ENCODE data around the gene UHRF2. TPM values are rescaled to one million over a fixed set of nuclear protein-coding genes. Genes with fewer than 3 reads are reported as not detected.

UHRF2 gene
- total and polyA plus RNA-seq, 2 donors (not counting 3 experiments of a cell fraction or from before 2014, with no cell fraction given) = 63.5 to 101 TPM

- intact Hi-C loops (cut with micrococcal nuclease) (loop anchor here (5.0 kb wide), 1 partner anchor 407 kb away; no protein-coding TSS in a partner anchor), dilution Hi-C loops (cut with MboI; ENCODE audit: extremely low pct_ligation_motif_present, low sequenced_read_pairs) (no loop called here)
- peak overlapping the region; percentile 94 for H3K4me2 ChIP-seq (ENCODE audit: insufficient read depth, low read length)
- no peaks in the 10 kb centered on the region for H3K79me2 ChIP-seq (ENCODE audit: control insufficient read depth, insufficient read depth, low read length)
- H3K4me1 ChIP-seq (ENCODE audit: control insufficient read depth, extremely low read depth, insufficient read depth, low read length) = peaks cover 60% of the 10 kb centered on the region
- CTCF ChIA-PET = interaction anchor here (0.7 to 2.8 kb wide), 5 partner anchors 11 to 72 kb away, joined by 3 to 46 read pairs (median 4); no protein-coding TSS in a partner anchor
- H3K27me3 ChIP-seq (ENCODE audit: control insufficient read depth in 2 of 2, insufficient read depth in 2 of 2, low read length in 2 of 2) = no peaks in the 10 kb centered on the region
- DNase-seq (ENCODE audit: low read depth, low spot score) = no peak
- no peaks in the 10 kb centered on the region for H4K20me1 ChIP-seq (replicated peaks; ENCODE audit: control insufficient read depth, extremely low read depth, insufficient read depth, low read length)
- H3K36me3 ChIP-seq (ENCODE audit: control insufficient read depth in 2 of 2, extremely low read depth in 1 of 2, insufficient read depth in 2 of 2, low read length in 2 of 2) = no peaks in the 10 kb centered on the region
- POLR2A ChIA-PET = interaction anchor here (0.6 kb wide), 1 partner anchor 300 kb away, joined by 5 read pairs; no protein-coding TSS in a partner anchor
- H2AFZ ChIP-seq (ENCODE audit: low read depth, low read length) = peak overlapping the region; percentile 49
- H3K9me1 ChIP-seq (replicated peaks; ENCODE audit: control insufficient read depth, extremely low read depth, insufficient read depth, low read length) = no peaks in the 10 kb centered on the region
- H3K27ac ChIP-seq (ENCODE audit: insufficient read depth, low read depth, low read length) = peak overlapping the region; percentile 99
- BruUV-seq (replicated peaks) = no TSS peak
- no peak overlapping the region for H3K4me3 ChIP-seq (replicated peaks in 1 of 3; ENCODE audit: insufficient read depth in 1 of 3, low read depth in 1 of 3, low read length in 3 of 3)
- no peaks in the 10 kb centered on the region for H3K9me3 ChIP-seq (replicated peaks; ENCODE audit: control insufficient read depth, insufficient read depth, low read length)
- H3K9ac ChIP-seq (replicated peaks; ENCODE audit: extremely low read depth, insufficient read depth, low read length) = peak overlapping the region; percentile 92
- FAIRE-seq = peak; percentile 4
- TF ChIP-seq CTCF (IDR thresholded peaks at IDR 0.05; ENCODE audit: extremely low read depth in 1 of 2, insufficient read depth in 1 of 2, low read depth in 1 of 2, low read length in 2 of 2) = no peak
- TF ChIP-seq GATA2 (IDR thresholded peaks at IDR 0.05; ENCODE audit: insufficient read depth, insufficient read length, low read depth, low read length) = no peak
- TF ChIP-seq, protein P1, sequence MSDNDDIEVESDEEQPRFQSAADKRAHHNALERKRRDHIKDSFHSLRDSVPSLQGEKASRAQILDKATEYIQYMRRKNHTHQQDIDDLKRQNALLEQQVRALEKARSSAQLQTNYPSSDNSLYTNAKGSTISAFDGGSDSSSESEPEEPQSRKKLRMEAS (IDR thresholded peaks at IDR 0.05; ENCODE audit: insufficient read depth, insufficient read length) = no peak
- TF ChIP-seq POLR2AphosphoS5 (IDR thresholded peaks at IDR 0.05; ENCODE audit: insufficient read depth, low read depth, low read length) = no peak
- no peak for TF ChIP-seq MYC (IDR thresholded peaks at IDR 0.05; ENCODE audit: low read depth, low read length)
- no peak for TF ChIP-seq EZH2 (IDR thresholded peaks at IDR 0.05; ENCODE audit: borderline replicate concordance, low read depth, low read length, severe bottlenecking)
- TF ChIP-seq POLR2A (IDR thresholded peaks at IDR 0.05; ENCODE audit: low read depth, low read length) = no peak
- no peak for TF ChIP-seq FOS (IDR thresholded peaks at IDR 0.05; ENCODE audit: borderline replicate concordance, insufficient read depth, low read length)
Measured at GRCh38 chr9:6553866-6554265, 140.9 kb downstream of the UHRF2 start.

Small RNA genes lying within 50 kb of the gene (small RNA-seq; reads per million reads assigned to genes)
- not detected for gene RN7SL25P (ENCODE audit: insufficient read depth, insufficient read length, low read depth, low replicate concordance)

Other genes with a start within 250 kb of the UHRF2 start
- 8.5 and 13.8 TPM in 2 replicates for gene IL33, start 197.4 kb upstream of the UHRF2 start, total RNA-seq
- 6.0 and 8.7 TPM in 2 replicates for gene IL33, start 197.4 kb upstream of the UHRF2 start, polyA plus RNA-seq
- gene TPD52L3, start 84.8 kb upstream of the UHRF2 start, total RNA-seq = not detected in 2 replicates
- not detected in 2 replicates for gene TPD52L3, start 84.8 kb upstream of the UHRF2 start, polyA plus RNA-seq
- gene GLDC, start 232.5 kb downstream of the UHRF2 start, total RNA-seq = 2.6 and 4.7 TPM in 2 replicates
- gene GLDC, start 232.5 kb downstream of the UHRF2 start, polyA plus RNA-seq = 1.2 and 1.8 TPM in 2 replicates